Measurements from ENCODE around the gene RPRML. TPM values are rescaled to one million over a fixed set of nuclear protein-coding genes. Genes with fewer than 3 reads are reported as not detected.

The RPRML gene
- total RNA-seq, 1 experiment from 2014 or later: 4.7 TPM

GRCh38 chr17:46949291-46950174 lies 29.5 kb downstream of the RPRML start:
- Mint-ChIP-seq H3K36me3 (peaks cover 11% of the 10 kb centered on the region), H3K4me1 (peaks cover 14% of the 10 kb centered on the region), H3K27me3 (ENCODE audit: low read depth) (peaks cover 9% of the 10 kb centered on the region; the same call in 1 of the 2 replicates), H3K4me3 (no peak overlapping the region), H3K27ac (no peak overlapping the region), H3K9me3 (no peaks in the 10 kb centered on the region)
- ATAC-seq: no peak
- ChIA-PET CTCF (no interaction called here), POLR2A (no interaction called here)
- DNase-seq (ENCODE audit: low spot score): no peak
- TF ChIP-seq CREB1 (CRISPR knock-in tag; IDR thresholded peaks at IDR 0.05) (no peak), TEAD1 (CRISPR knock-in tag; IDR thresholded peaks at IDR 0.05) (no peak), SMAD4 (CRISPR knock-in tag; IDR thresholded peaks at IDR 0.05) (no peak), AFF4 (CRISPR knock-in tag; IDR thresholded peaks at IDR 0.05; ENCODE audit: borderline replicate concordance) (no peak), ARID4B (CRISPR knock-in tag; IDR thresholded peaks at IDR 0.05; ENCODE audit: borderline replicate concordance) (no peak), KAT7 (CRISPR knock-in tag; IDR thresholded peaks at IDR 0.05; ENCODE audit: borderline replicate concordance) (no peak), GRHL2 (CRISPR knock-in tag; IDR thresholded peaks at IDR 0.05; ENCODE audit: insufficient replicate concordance, severe bottlenecking) (no peak), ZNF532 (CRISPR knock-in tag; IDR thresholded peaks at IDR 0.05; ENCODE audit: borderline replicate concordance) (no peak), TCF7 (CRISPR knock-in tag; IDR thresholded peaks at IDR 0.05; ENCODE audit: low read depth) (no peak), E2F4 (CRISPR knock-in tag; IDR thresholded peaks at IDR 0.05; ENCODE audit: borderline replicate concordance, low read depth) (no peak), ZNF232 (CRISPR knock-in tag; IDR thresholded peaks at IDR 0.05) (no peak), GABPB1 (CRISPR knock-in tag; IDR thresholded peaks at IDR 0.05) (no peak), SMAD3 (CRISPR knock-in tag; IDR thresholded peaks at IDR 0.05; ENCODE audit: borderline replicate concordance) (no peak), NR3C1 (CRISPR knock-in tag; conservative IDR thresholded peaks at IDR 0.05; ENCODE audit: low read depth) (no peak)

Measured in WTC11 (cell line).